H1 (cell line): Measurements from ENCODE around the gene GRAMD1B. TPM values are rescaled to one million over a fixed set of nuclear protein-coding genes. Genes with fewer than 3 reads are reported as not detected.

Experiments used
- CTCF ChIA-PET: fragments of 300-600 bp; sonication (Branson Sonifier 250); formaldehyde crosslinking; loops from one replicate; lab custom pipeline; 2021; ENCODE audit not compliant: partially characterized antibody; lab: Charles Lee
- POLR2A ChIA-PET: fragments of 300-600 bp; sonication (Branson Sonifier 250); formaldehyde crosslinking; loops from one replicate; lab custom pipeline; 2021; ENCODE audit warnings: inconsistent platforms; ENCODE audit not compliant: partially characterized antibody; lab: Charles Lee
- DNase-seq, 2 experiments: peaks; one replicate each; pipeline versions ENCODE4 v3.0.0 to v3.0.0-alpha.2; 2010 to 2022; ENCODE audit warnings: low spot score in 2 of 2, low read depth in 1 of 2, mixed read lengths in 1 of 2
- FAIRE-seq: peaks from 2 replicates; lab custom pipeline; 2011; peaks lifted over from hg19 to GRCh38; lab: Jason Lieb, UNC
- H2AFZ ChIP-seq: 2 replicates; pipeline ENCODE4 v1.8.1; 2012; ENCODE audit warnings: low read length, inconsistent platforms
- H2AK5ac ChIP-seq: 2 replicates; pipeline ENCODE4 v1.6.1; 2013; ENCODE audit warnings: low read depth, low read length
- H2BK120ac ChIP-seq: replicated peaks from 2 replicates; pipeline ENCODE3; 2013; ENCODE audit warnings: low read depth, low read length, inconsistent platforms
- H2BK12ac ChIP-seq: 2 replicates; pipeline ENCODE4 v1.6.1; 2013; ENCODE audit warnings: low read depth, low read length
- H2BK15ac ChIP-seq: 2 replicates; pipeline ENCODE4 v1.6.1; 2013; ENCODE audit warnings: low read length
- H2BK20ac ChIP-seq: 2 replicates; pipeline ENCODE4 v1.6.1; 2013; ENCODE audit warnings: low read length
- H2BK5ac ChIP-seq: 2 replicates; pipeline ENCODE4 v1.6.1; 2013; ENCODE audit warnings: low read depth, low read length
- H3K14ac ChIP-seq: 2 replicates; pipeline ENCODE4 v1.6.1; 2013; ENCODE audit warnings: inconsistent platforms; ENCODE audit not compliant: insufficient read length
- H3K18ac ChIP-seq: 2 replicates; pipeline ENCODE4 v1.6.1; 2013; ENCODE audit warnings: low read length; ENCODE audit errors: extremely low read depth
- H3K23ac ChIP-seq: 2 replicates; pipeline ENCODE4 v1.6.1; 2013; ENCODE audit warnings: inconsistent platforms; ENCODE audit not compliant: insufficient read length
- H3K23me2 ChIP-seq: 2 replicates; pipeline ENCODE4 v1.6.1; 2013; ENCODE audit warnings: low read depth, low read length
- H3K27ac ChIP-seq: 2 replicates; pipeline ENCODE4 v1.6.1; 2011; ENCODE audit warnings: low read depth, low read length, inconsistent platforms
- H3K27me3 ChIP-seq, 4 experiments: replicated peaks in 1 of 4; 1 replicate in 1 of 4; 2 replicates in 3 of 4; pipeline versions ENCODE4 v1.6.1 to v1.8.1; 2011 to 2013; ENCODE audit warnings: low read length in 3 of 4, mild to moderate bottlenecking in 3 of 4, inconsistent platforms in 2 of 4, mixed read lengths in 2 of 4, moderate library complexity in 1 of 4; ENCODE audit not compliant: control insufficient read depth in 3 of 4, insufficient read depth in 3 of 4; ENCODE audit errors: extremely low read depth in 1 of 4
- H3K36me3 ChIP-seq, 4 experiments: 2 replicates each; pipeline versions ENCODE4 v1.6.1 to v1.8.1; 2011 to 2013; ENCODE audit warnings: mild to moderate bottlenecking in 4 of 4, low read length in 3 of 4, moderate library complexity in 2 of 4, control low read depth in 1 of 4, inconsistent platforms in 1 of 4; ENCODE audit not compliant: insufficient read depth in 4 of 4, control insufficient read depth in 2 of 4
- H3K4ac ChIP-seq: replicated peaks from 2 replicates; pipeline ENCODE3; 2013; ENCODE audit warnings: low read length, low read depth, mixed read lengths, inconsistent platforms; ENCODE audit not compliant: insufficient read length
- H3K4me1 ChIP-seq, 4 experiments: replicated peaks in 1 of 4; 1 replicate in 1 of 4; 2 replicates in 3 of 4; pipeline versions ENCODE4 v1.6.1 to v1.8.1; 2011 to 2013; ENCODE audit warnings: low read length in 3 of 4, inconsistent platforms in 2 of 4, mixed read lengths in 1 of 4; ENCODE audit not compliant: insufficient read depth in 4 of 4, control insufficient read depth in 3 of 4
- H3K4me2 ChIP-seq, 2 experiments: 2 replicates each; pipeline versions ENCODE4 v1.6.1 to v1.8.1; 2011 to 2013; ENCODE audit warnings: low read depth in 2 of 2, low read length in 2 of 2, control low read depth in 1 of 2, inconsistent platforms in 1 of 2, mild to moderate bottlenecking in 1 of 2; ENCODE audit not compliant: insufficient read depth in 1 of 2
- H3K4me3 ChIP-seq, 4 experiments: fragments of 200-600, 300-600 bp in 1 of 4; sonication (generic), shearing (Covaris generic), sonication (Bioruptor Twin) in 1 of 4; 2 replicates each; pipeline versions ENCODE4 v1.5.1 to v1.8.1; 2011 to 2016; ENCODE audit warnings: low read length in 4 of 4, low read depth in 3 of 4, control low read depth in 2 of 4, inconsistent platforms in 2 of 4, mild to moderate bottlenecking in 2 of 4, mixed read lengths in 1 of 4, moderate library complexity in 1 of 4; ENCODE audit not compliant: insufficient read depth in 2 of 4; ENCODE audit errors: extremely low read depth in 1 of 4
- H3K56ac ChIP-seq: replicated peaks from 2 replicates; pipeline ENCODE3; 2013; ENCODE audit warnings: low read depth, mild to moderate bottlenecking, mixed read lengths, low read length, inconsistent platforms; ENCODE audit not compliant: insufficient read length
- H3K79me1 ChIP-seq: 2 replicates; pipeline ENCODE4 v1.6.1; 2013; ENCODE audit warnings: low read depth, low read length, control low read depth
- H3K79me2 ChIP-seq, 2 experiments: 2 replicates each; pipeline versions ENCODE4 v1.6.1 to v1.8.1; 2012 to 2013; ENCODE audit warnings: low read length in 2 of 2, mild to moderate bottlenecking in 2 of 2, inconsistent platforms in 1 of 2; ENCODE audit not compliant: insufficient read depth in 2 of 2, control insufficient read depth in 1 of 2
- H3K9ac ChIP-seq, 4 experiments: replicated peaks in 1 of 4; 1 replicate in 1 of 4; 2 replicates in 3 of 4; pipeline versions ENCODE4 v1.6.1 to v1.8.1; 2011 to 2013; ENCODE audit warnings: low read depth in 3 of 4, low read length in 3 of 4, control low read depth in 2 of 4, mild to moderate bottlenecking in 2 of 4, moderate library complexity in 2 of 4, inconsistent platforms in 1 of 4; ENCODE audit errors: extremely low read depth in 1 of 4
- H3K9me3 ChIP-seq, 2 experiments: 2 replicates each; pipeline versions ENCODE4 v1.6.1 to v1.8.1; 2012 to 2013; ENCODE audit warnings: mild to moderate bottlenecking in 2 of 2, moderate library complexity in 2 of 2, control low read depth in 1 of 2, inconsistent platforms in 1 of 2, low read depth in 1 of 2, low read length in 1 of 2, mixed read lengths in 1 of 2; ENCODE audit not compliant: insufficient read depth in 2 of 2
- H4K20me1 ChIP-seq, 2 experiments: replicated peaks in 1 of 2; 2 replicates each; pipeline versions ENCODE3 to v1.8.1; 2011 to 2013; ENCODE audit warnings: inconsistent platforms in 2 of 2, low read length in 2 of 2, mild to moderate bottlenecking in 1 of 2; ENCODE audit not compliant: insufficient read depth in 2 of 2, control insufficient read depth in 1 of 2
- H4K5ac ChIP-seq: 2 replicates; pipeline ENCODE4 v1.6.1; 2013; ENCODE audit warnings: low read length, low read depth, mixed read lengths, inconsistent platforms; ENCODE audit not compliant: insufficient read length
- H4K8ac ChIP-seq: 2 replicates; pipeline ENCODE4 v1.8.0; 2013; ENCODE audit warnings: mild to moderate bottlenecking, moderate library complexity, low read length, inconsistent platforms; ENCODE audit not compliant: insufficient read depth; ENCODE audit errors: extremely low read depth
- H4K91ac ChIP-seq: replicated peaks from 2 replicates; pipeline ENCODE3; 2013; ENCODE audit warnings: low read length, mixed read lengths, inconsistent platforms; ENCODE audit not compliant: insufficient read length
- BACH1 ChIP-seq: IDR thresholded peaks from 2 replicates; pipeline ENCODE4 v1.6.1; 2012; ENCODE audit warnings: low read length, improper control_type of control experiment
- BRCA1 ChIP-seq: IDR thresholded peaks from 2 replicates; pipeline ENCODE4 v1.6.1; 2012; ENCODE audit warnings: low read depth, low read length, improper control_type of control experiment
- CBX8 ChIP-seq: fragments of 300-800, 300-1000 bp; sonication (generic); IDR thresholded peaks from 2 replicates; pipeline ENCODE4 v1.7.1; 2016; ENCODE audit warnings: low read depth, low read length, borderline replicate concordance
- GABPA ChIP-seq: IDR thresholded peaks from 2 replicates; pipeline ENCODE4 v1.6.1; 2011; ENCODE audit warnings: mild to moderate bottlenecking, low read length, moderate library complexity, borderline replicate concordance; ENCODE audit not compliant: insufficient read depth
- HDAC2 ChIP-seq, 2 experiments: fragments of 300-600 bp in 1 of 2; sonication (generic) in 1 of 2; IDR thresholded peaks; 2 replicates each; pipeline ENCODE4 v1.6.1; 2011 to 2012; ENCODE audit warnings: low read depth in 2 of 2, low read length in 2 of 2, mild to moderate bottlenecking in 2 of 2, moderate library complexity in 2 of 2, borderline replicate concordance in 1 of 2, inconsistent platforms in 1 of 2
- KDM4A ChIP-seq: IDR thresholded peaks from one replicate; pipeline ENCODE4 v1.7.1; 2012; ENCODE audit warnings: low read depth, mild to moderate bottlenecking, moderate library complexity, low read length, inconsistent platforms; ENCODE audit not compliant: severe bottlenecking
- MAFK ChIP-seq: IDR thresholded peaks from 2 replicates; pipeline ENCODE4 v1.6.1; 2012; ENCODE audit warnings: low read depth, mild to moderate bottlenecking, improper control_type of control experiment, low read length
- NANOG ChIP-seq: IDR thresholded peaks from 2 replicates; pipeline ENCODE4 v1.6.1; 2011; ENCODE audit warnings: low read length, low read depth, mild to moderate bottlenecking, inconsistent platforms; ENCODE audit not compliant: insufficient read depth, poor library complexity, severe bottlenecking
- RFX5 ChIP-seq: IDR thresholded peaks from 2 replicates; pipeline ENCODE4 v1.6.1; 2011; ENCODE audit warnings: low read depth, low read length, improper control_type of control experiment, borderline replicate concordance
- SP2 ChIP-seq: IDR thresholded peaks from 2 replicates; pipeline ENCODE4 v1.6.1; 2012; ENCODE audit warnings: mild to moderate bottlenecking, low read length, inconsistent platforms
- ZNF274 ChIP-seq: IDR thresholded peaks from 2 replicates; pipeline ENCODE4 v1.7.0; 2012; ENCODE audit warnings: low read length, borderline replicate concordance; ENCODE audit errors: extremely low read depth
- WGBS, 2 experiments: shearing (Covaris generic) in 1 of 2; methylation state at CpG; one replicate each; pipeline versions ENCODE4 v1.1.6 to v1.1.7; 2013 to 2015; ENCODE audit warnings: low lambda C conversion rate in 2 of 2, mixed read lengths in 2 of 2, inconsistent platforms in 1 of 2, low coverage in 1 of 2, missing lambda C conversion rate in 1 of 2; ENCODE audit not compliant: insufficient replicate concordance in 2 of 2, insufficient coverage in 1 of 2, insufficient read length in 1 of 2; ENCODE audit errors: extremely low coverage in 1 of 2, missing lambda C conversion rate in 1 of 2; 5-methylcytosine and 5-hydroxymethylcytosine counted together
- polyA plus RNA-seq, 7 experiments: library from polyadenylated mRNA; depleted of rRNA in 3 of 7; stranded (reverse) in 5 of 7; unstranded in 2 of 7; fragments of >200 nt in 5 of 7; fragments of 200-250 nt in 2 of 7; gene quantifications; 1 replicate in 5 of 7; 2 replicates in 1 of 7; 4 replicates in 1 of 7; pipeline versions ENCODE4 v1.2.1 to v1.2.3, GENCODE V29; 2011 to 2013; ENCODE audit warnings: missing spikeins in 2 of 7, mixed read lengths in 2 of 7
- total RNA-seq: library from RNA; stranded (reverse); fragmentation: NEBNext Ultra II Directional; extraction: Animal tissue kit (Norgen Biotek cat#: 25700); gene quantifications from 2 replicates; pipeline ENCODE4 v1.2.1, GENCODE V29; 2021

GRAMD1B gene
- total and polyA plus RNA-seq, 2 of the 8 experiments (the other 6 are each of a cell fraction or from before 2014, with no cell fraction given) = 10.1 to 21.2 TPM

DNA sequence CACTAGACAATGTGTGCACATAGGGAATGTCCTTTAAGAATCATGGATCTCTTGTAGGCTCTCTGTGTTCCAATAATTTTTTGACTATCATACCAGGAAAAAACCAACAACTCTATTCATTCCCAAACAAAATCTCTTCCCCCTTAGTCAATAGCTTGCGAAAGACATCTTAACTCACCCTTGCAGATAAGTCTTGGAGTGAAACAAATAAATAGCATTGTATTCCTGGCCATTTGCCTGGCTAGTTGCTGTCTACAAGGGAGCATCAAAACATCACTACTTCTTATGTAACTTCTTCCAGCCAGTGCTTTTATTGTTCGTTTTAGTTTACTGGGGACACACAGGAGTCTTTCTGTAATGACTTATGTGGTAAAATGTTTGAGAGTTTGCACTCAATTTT lies 194.9 kb downstream of the GRAMD1B start:
- no peak overlapping the region for H2AK5ac ChIP-seq
- no peak overlapping the region for H4K5ac ChIP-seq
- H3K9me3 ChIP-seq = no peaks in the 10 kb centered on the region
- DNase-seq = no peak
- H2BK20ac ChIP-seq = no peak overlapping the region
- H2BK12ac ChIP-seq = no peak overlapping the region
- H2AFZ ChIP-seq = no peak overlapping the region
- ChIA-PET POLR2A (no interaction called here), CTCF (interaction anchor here (0.8 to 3.9 kb wide), 5 partner anchors 15 to 87 kb away, joined by 3 to 14 read pairs (median 5); partner anchors contain the start of gene SCN3B)
- H2BK120ac ChIP-seq = no peak overlapping the region
- no peak overlapping the region for H3K18ac ChIP-seq
- no peak overlapping the region for H3K9ac ChIP-seq
- no peak overlapping the region for H2BK5ac ChIP-seq
- peaks cover 0 to 11% (median 5%) of the 10 kb centered on the region in 4 experiments for H3K36me3 ChIP-seq
- no peaks in the 10 kb centered on the region for H4K20me1 ChIP-seq
- no peak overlapping the region for H3K4me2 ChIP-seq
- no peak for FAIRE-seq
- H3K79me1 ChIP-seq = no peaks in the 10 kb centered on the region
- no peaks in the 10 kb centered on the region for H3K27me3 ChIP-seq
- 93% methylated on average over 2 of the region's 2 CpGs; no CpG with 5 or more reads in 1 of the 2 experiments for WGBS, 2 experiments
- no peak overlapping the region for H3K4ac ChIP-seq
- no peak overlapping the region for H4K91ac ChIP-seq
- no peak overlapping the region for H4K8ac ChIP-seq
- H3K27ac ChIP-seq = no peak overlapping the region
- H3K4me3 ChIP-seq = no peak overlapping the region
- no peaks in the 10 kb centered on the region for H3K23me2 ChIP-seq
- peaks cover 0 to 3% (median 0%) of the 10 kb centered on the region in 4 experiments; a peak in 2 of 7 replicates for H3K4me1 ChIP-seq
- H2BK15ac ChIP-seq = no peak overlapping the region
- H3K79me2 ChIP-seq = no peaks in the 10 kb centered on the region
- no peak overlapping the region for H3K14ac ChIP-seq
- H3K56ac ChIP-seq = no peak overlapping the region
- H3K23ac ChIP-seq = no peak overlapping the region
- TF ChIP-seq HDAC2 (IDR thresholded peaks at IDR 0.05; ENCODE audit: borderline replicate concordance in 1 of 2, low read depth in 2 of 2, low read length in 2 of 2) (no peak), NANOG (no peak), CBX8 (no peak), RFX5 (no peak), MAFK (no peak), BRCA1 (no peak), KDM4A (no peak), BACH1 (no peak), SP2 (no peak), GABPA (no peak), ZNF274 (no peak)
